GM12873 (cell line): Measurements from ENCODE around the gene PPP1R18.

Experiments
- TF ChIP-seq, protein P1 (sequence below): IDR thresholded peaks from 2 replicates; pipeline ENCODE4 v1.5.1; 2012; ENCODE audit warnings: low read depth, mild to moderate bottlenecking, moderate library complexity, low read length, control low read depth; ENCODE audit not compliant: insufficient read depth; ENCODE audit errors: missing control alignments

Gene PPP1R18

GRCh38 chr6:30681766-30682142, 4.7 kb downstream of the PPP1R18 start:
- TF ChIP-seq, protein P1, sequence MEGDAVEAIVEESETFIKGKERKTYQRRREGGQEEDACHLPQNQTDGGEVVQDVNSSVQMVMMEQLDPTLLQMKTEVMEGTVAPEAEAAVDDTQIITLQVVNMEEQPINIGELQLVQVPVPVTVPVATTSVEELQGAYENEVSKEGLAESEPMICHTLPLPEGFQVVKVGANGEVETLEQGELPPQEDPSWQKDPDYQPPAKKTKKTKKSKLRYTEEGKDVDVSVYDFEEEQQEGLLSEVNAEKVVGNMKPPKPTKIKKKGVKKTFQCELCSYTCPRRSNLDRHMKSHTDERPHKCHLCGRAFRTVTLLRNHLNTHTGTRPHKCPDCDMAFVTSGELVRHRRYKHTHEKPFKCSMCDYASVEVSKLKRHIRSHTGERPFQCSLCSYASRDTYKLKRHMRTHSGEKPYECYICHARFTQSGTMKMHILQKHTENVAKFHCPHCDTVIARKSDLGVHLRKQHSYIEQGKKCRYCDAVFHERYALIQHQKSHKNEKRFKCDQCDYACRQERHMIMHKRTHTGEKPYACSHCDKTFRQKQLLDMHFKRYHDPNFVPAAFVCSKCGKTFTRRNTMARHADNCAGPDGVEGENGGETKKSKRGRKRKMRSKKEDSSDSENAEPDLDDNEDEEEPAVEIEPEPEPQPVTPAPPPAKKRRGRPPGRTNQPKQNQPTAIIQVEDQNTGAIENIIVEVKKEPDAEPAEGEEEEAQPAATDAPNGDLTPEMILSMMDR, result no peak

- TF ChIP-seq, protein P1, result no peak
Measured at GRCh38 chr6:30679765-30680535, 6.5 kb downstream of the PPP1R18 start.

GRCh38 chr6:30678964-30679726, 7.3 kb downstream of the PPP1R18 start:
- TF ChIP-seq, protein P1, result peak; percentile 96

DNA sequence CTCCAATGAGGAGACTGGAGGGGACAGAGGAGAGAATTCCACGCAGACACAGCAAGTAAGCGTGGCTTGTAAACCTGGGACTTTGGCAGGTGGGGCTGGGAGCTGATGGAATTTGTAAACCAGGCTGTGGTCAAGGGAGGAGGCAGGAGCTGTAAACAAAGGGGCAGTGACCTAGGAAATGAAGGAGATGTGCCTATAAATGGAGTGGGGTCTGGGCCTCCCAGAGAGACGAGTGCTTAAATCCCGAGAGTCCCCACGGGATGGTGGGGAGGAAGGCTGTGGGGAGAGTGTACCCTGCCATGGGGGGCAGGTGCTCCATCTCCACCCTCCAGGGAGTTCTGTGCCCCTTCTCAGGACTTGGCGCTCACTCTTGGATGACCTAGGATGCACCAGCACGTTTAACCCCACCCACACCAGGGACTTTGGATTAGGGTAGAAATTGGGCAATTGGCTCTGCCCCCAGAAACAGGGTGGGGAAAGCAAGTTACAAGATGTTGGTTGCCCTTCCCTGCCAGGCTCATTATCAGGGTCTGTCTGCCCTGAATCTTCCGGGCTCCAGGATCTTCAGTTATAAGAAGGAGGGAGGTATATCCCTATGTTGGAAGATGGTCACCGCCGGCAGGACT, 9.7 kb downstream of the PPP1R18 start:
- TF ChIP-seq, protein P1, result no peak

DNA sequence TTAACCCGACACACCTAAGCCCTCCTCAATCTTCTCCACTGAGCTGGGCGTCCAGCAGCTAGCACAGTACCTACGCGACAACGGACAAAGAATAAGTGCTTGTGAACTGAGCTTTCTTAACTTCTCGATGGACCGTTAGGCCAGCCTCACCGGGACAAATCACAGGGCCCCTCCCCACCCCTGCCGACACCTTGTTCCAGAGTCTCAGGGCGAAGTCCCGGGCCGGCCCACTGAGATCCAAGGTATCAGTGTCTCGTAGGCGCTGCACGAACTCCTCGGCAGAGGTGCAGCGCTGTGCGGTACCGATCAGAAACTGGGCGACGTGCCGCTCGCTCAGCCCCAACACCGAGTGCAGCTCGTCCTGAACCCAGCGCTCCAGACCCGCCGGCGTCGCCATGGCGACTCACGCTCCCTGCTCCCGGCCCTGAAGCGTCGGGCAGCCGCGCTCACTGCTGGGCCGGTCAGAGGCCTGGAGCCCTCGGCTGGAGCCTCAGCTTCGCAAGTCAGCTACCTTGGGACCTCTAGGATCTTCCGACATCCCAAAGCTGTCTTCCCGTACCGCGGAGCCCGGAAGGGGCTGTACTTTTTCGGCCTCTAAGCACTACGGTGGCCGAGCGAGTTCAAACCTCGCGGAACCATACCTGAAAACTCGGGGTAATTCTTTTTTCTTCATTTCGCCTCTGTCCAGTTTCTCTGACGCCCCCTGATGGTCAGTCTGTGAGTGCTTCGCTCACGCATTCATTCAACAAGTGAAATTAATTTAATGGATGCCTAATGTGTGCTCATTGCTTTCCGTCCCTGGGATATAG, 13.8 kb downstream of the PPP1R18 start, which contains the start of gene DHX16:
DHX16 (minus strand) TSS at position 562 of the 809 bp plus-strand sequence; CDS start at position 397, 165 bp downstream.
- TF ChIP-seq, protein P1, result peak; percentile 78

GRCh38 chr6:30670760-30671527, 15.5 kb downstream of the PPP1R18 start:
- TF ChIP-seq, protein P1, result peak; percentile 32
